AG10803 (cell line): ENCODE measurements around the gene SMARCA2.

ENCODE experiments used
- DNase-seq: peaks from one replicate; pipeline ENCODE4 v3.0.0; 2010; ENCODE audit warnings: low read depth
- H3K4me3 ChIP-seq: 2 replicates; pipeline ENCODE4 v1.5.1; 2011; ENCODE audit warnings: mild to moderate bottlenecking, low read length, control low read depth
- CTCF ChIP-seq: conservative IDR thresholded peaks from 2 replicates; pipeline ENCODE4 v1.5.1; 2011; ENCODE audit warnings: mild to moderate bottlenecking, low read length, control low read depth, inconsistent platforms

The SMARCA2 gene

GRCh38 chr9:2174911-2175310 lies 159.8 kb downstream of the SMARCA2 start:
- no peak for TF ChIP-seq CTCF
- H3K4me3 ChIP-seq, result no peak overlapping the region
- DNase-seq, result no peak

- no peak overlapping the region for H3K4me3 ChIP-seq
- no peak for DNase-seq
- TF ChIP-seq CTCF, result no peak
Observed at GRCh38 chr9:2177121-2177520, 162.0 kb downstream of the SMARCA2 start.

- TF ChIP-seq CTCF, result no peak
- no peak for DNase-seq
- no peak overlapping the region for H3K4me3 ChIP-seq
Observed at GRCh38 chr9:2178034-2178734, 163.0 kb downstream of the SMARCA2 start.

DNA sequence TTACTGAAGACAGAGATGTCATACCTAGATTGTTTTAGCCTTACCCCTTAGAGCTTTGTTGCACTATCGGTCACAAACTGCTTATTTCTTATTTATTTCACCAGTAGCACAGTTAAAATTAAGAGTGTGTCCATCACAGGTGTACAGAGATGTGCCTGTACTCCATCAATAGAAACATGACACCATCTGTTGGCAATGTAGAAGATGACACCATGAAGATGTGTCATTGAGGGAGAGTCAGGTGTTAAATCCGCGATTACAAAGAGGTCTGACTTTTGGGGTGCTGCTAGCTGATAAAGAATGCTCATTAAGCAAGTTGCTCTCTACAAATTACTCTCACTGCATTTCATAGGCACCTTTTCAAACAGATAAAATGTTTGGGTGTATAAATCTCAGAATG lies 164.4 kb downstream of the SMARCA2 start:
- peak; percentile 9 for DNase-seq
- H3K4me3 ChIP-seq, result no peak overlapping the region
- TF ChIP-seq CTCF, result no peak

- H3K4me3 ChIP-seq, result no peak overlapping the region
- no peak for TF ChIP-seq CTCF
- DNase-seq, result peak; percentile 46
Observed at GRCh38 chr9:2180154-2180553, 165.0 kb downstream of the SMARCA2 start.

DNA sequence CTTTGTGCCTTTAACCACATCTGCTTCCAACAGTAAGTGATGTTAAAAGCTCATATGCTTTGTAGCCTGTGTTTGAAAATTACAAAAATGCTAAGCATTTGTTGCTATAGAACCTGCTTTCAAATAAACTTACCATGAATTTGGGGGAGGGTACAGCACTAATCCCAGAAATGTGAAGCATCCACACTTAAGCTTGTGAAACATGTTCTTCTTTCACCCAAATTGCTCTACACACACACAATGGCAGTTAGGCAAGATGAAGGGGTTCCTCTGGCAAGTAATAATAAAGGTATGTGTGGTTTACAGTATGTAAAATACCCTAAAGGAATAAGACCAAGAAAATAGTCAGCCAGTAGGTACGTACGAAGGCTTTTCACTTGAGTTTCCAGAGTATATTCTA lies 165.6 kb downstream of the SMARCA2 start:
- TF ChIP-seq CTCF, result no peak
- no peak overlapping the region for H3K4me3 ChIP-seq
- peak; percentile 90 for DNase-seq

DNA sequence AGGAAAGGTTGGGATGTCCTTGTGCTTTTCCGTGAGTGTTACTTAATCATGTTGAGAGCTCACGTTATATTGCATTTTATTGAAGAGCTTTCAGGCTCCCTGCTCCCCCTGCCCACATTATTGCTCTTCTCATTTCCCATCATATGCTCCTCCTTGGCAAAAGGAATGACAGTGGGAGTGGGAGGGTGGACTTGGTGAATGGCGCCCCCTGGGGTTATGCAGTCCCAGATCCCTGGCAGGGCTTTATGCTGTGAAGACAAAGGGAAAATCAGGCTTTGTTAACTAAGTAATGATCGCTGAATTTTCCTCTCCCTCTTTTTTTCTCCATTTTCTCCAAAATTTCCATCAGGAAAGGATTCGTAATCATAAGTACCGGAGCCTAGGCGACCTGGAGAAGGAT lies 166.6 kb downstream of the SMARCA2 start:
- H3K4me3 ChIP-seq, result no peak overlapping the region
- DNase-seq, result peak; percentile 20
- TF ChIP-seq CTCF, result peak; percentile 52
